Epithelial cell of prostate (primary cell): ENCODE data around the gene GLOD4.

Source experiments
- DNase-seq: peaks from one replicate; pipeline ENCODE4 v3.0.0-alpha.2; 2011; ENCODE audit warnings: low read depth, low spot score
- H3K27ac ChIP-seq: fragments of 450-650 bp; 2 replicates; pipeline ENCODE4 v1.5.1; 2017; ENCODE audit warnings: mild to moderate bottlenecking

The GLOD4 gene

DNA sequence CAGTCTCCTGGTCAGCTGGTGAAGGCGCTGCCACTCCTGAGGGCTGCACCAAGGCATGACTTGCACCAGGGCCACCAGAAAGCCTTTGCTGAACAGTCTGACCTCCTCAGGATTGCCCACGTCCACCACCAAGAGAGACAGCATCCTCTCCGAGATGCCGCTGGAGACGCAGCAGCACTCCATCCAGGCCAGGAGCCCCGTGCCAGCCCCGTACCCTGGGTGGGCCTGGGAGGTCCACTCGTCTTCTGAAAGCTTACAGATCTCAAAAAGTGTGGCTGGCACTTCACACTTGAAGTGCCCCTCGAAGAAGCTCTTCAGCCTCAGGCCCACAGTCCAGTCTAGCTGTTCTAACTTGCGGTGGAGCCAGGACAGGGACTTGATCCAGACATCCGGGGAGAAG lies 36.7 kb downstream of the GLOD4 start:
- no peak for DNase-seq
- no peak overlapping the region for H3K27ac ChIP-seq

DNA sequence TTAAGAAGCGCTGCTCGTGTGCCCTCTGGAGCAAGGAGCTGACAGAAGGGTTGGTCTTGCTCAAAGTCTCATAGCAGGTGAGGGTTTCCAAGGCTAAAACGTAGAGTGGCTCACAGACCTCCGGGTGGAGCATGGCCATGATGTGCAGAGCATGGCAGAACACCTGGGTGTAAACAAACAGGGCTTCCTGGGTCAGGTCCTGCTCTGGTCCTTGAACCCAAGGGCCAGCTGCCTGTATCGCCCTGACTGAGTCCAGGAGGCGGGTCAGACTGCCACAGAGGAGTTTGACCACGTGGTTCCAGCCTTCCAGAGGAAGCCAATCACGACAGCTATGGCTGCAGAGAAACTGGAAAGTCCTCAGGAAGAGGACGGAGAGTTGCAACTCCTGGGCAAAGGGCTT lies 37.1 kb downstream of the GLOD4 start:
- no peak for DNase-seq
- no peak overlapping the region for H3K27ac ChIP-seq

DNA sequence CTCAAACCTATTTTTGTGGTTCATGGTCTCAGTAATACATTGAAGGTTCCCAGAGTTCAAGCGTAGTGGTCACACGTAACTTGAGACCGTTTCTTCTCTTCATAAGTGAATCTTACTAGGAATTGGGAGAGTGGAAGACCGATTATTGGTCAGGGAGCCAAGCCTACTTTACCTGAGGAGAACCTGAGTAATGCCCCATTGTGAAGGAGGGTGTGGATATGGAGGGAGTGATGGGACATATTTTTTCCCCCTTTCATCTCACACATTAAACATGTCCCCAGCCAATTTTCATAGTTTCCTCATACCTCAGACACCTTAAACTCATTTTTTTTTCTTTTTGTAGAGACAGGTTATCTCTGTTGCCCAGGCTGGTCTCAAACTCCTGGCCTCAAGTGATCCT lies 38.9 kb downstream of the GLOD4 start:
- no peak for DNase-seq

DNA sequence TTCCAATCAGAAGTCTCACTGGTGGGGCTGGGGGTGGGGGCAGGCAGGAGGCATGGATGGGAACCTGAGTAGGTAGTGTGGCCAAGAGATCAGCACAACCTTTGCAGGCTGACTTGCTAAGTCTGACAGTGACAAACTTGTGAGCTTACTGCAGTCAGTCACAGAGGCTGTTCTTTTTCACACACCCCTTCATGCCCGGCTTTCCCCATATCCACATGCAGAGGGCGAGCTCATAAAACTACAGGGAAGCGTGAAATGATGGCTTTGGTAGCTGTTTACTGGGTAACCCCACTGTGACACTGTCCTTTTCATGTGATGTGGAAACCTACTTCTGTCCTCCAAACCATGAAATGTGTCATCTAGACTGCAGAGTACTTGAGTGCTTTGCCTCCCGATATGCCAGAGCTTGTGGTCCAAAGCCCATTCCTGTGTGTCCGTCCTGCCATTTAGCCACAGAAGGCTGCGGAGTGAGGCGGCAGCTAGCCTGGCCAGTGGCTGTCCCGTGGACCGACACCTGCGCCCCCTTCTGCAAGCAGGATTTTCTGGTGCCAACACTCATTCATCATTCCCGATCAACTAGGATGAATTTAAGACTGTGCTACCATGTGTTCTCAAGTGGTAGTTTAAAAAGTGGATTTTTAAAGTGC lies 39.8 kb downstream of the GLOD4 start:
- H3K27ac ChIP-seq: no peak overlapping the region
- DNase-seq: no peak

More for the DNA sequence above, 38.9 kb downstream of the GLOD4 start:
- no peak overlapping the region for H3K27ac ChIP-seq

DNA sequence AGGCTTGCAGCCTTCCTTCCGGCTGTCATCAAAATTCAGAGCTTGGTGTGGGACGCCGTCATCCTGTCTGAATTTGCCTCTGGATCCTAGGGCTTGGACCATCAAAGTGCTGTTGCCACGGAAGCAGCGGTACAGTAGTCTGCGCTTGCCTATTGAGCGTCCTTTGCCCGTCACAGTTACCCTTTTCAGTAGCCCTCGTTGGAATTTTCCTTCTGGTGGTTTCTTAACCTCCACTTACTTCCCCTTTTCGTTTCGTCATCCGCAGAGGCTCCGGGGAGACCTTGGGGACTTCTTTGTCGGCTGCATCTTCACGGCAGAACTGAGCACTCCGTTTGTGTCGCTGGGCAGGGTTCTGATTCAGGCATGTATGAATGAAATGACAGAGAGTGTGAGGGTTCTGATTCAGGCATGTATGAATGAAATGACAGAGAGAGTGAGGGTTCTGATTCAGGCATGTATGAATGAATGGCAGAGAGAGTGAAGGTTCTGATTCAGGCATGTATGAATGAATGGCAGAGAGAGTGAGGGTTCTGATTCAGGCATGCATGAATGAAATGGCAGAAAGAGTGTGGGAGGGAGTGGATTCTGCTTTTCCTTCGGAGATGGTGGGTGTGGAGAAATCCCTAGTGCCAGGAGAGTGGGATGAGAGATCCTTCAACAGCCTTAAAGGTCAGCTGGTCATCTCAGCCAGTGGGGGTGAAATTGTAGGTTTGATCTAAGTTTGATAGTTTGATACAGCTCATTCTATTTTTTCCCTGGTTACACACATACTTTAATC lies 41.7 kb downstream of the GLOD4 start:
- DNase-seq: no peak

DNA sequence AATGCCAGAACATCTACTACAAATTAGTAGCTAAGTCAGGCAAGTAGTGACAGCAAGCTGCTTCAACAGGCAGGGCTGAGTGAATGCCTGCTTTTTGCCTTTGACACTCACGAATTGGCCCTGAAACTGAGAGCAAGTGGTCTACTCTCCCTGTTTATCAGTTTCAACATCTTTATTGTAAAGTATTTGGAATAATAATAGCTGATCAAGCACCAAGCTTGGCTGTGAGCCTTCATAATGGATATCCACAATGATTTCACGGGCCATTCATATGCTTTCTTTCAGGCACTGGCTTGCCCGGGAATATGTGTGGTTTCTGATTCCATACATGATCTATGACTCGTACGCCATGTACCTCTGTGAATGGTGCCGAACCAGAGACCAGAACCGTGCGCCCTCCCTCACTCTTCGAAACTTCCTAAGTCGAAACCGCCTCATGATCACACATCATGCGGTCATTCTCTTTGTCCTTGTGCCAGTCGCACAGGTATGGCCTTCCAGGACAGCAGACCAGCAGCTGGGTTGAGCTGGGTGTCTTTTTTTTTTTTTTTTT lies 44.4 kb downstream of the GLOD4 start:
- peak; percentile 66 for DNase-seq
- H3K27ac ChIP-seq: peak overlapping the region; percentile 32

More for the DNA sequence above, 41.7 kb downstream of the GLOD4 start:
- no peak overlapping the region for H3K27ac ChIP-seq

DNA sequence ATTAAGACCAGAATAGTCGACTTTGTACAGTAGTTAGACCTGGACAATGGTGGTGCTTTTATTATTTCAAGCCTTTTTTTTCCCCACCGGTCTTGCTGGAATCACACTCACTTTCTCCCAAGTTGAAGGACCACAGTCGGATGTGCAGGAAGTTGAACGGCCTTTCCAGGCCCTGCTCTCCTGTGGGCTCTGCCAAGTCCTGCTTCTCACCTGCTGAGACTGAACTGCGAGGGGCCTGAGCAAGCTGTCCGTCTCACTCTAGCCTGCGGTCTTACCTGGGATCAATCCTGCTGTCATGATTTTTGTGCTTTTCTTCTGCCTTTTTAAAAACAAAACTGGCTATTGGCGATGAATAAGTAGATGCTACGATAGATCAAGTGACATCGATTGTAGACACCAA lies 48.3 kb downstream of the GLOD4 start:
- no peak for DNase-seq
- peak overlapping the region; percentile 98 for H3K27ac ChIP-seq

DNA sequence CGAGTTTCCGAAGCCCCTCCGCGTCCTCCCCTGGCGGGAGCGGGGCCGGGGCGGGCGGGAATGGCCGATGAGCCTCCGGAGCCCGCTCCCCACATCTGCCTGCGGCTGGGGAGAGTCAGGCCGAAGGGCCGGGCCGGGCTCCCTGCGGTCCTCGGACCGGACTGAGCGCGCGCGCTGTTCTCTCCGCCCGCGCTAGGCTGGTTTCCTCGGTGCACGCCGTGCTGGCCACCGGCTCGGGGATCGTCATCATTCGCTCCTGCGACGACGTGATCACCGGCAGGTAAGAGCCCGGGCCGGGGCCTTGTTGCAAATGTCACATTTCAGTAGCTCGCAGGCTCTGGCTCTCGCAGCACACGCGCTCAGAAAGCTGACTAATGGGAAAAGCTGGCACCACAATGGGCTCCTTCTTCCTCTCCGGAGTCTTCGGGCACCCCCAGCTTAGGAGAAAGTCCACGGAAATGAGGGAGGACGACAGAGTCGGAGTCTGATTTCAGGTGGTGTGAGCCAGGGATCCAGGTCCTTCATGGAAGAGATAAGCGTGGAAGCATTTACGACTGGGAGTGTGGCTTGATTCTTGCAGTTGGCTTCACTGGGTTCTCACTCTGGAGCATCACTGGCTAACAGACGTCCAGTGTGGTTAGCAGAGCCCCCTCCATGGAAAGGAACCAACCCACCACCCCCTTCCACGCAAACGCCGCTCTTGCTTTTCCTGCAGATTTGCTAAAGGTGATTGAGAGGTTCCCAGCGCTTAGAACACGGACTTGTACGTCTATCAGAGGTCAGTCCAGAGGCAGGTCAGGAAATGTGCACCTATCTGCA lies 49.0 kb downstream of the GLOD4 start:
- DNase-seq: no peak
- peak overlapping the region; percentile 98 for H3K27ac ChIP-seq

DNA sequence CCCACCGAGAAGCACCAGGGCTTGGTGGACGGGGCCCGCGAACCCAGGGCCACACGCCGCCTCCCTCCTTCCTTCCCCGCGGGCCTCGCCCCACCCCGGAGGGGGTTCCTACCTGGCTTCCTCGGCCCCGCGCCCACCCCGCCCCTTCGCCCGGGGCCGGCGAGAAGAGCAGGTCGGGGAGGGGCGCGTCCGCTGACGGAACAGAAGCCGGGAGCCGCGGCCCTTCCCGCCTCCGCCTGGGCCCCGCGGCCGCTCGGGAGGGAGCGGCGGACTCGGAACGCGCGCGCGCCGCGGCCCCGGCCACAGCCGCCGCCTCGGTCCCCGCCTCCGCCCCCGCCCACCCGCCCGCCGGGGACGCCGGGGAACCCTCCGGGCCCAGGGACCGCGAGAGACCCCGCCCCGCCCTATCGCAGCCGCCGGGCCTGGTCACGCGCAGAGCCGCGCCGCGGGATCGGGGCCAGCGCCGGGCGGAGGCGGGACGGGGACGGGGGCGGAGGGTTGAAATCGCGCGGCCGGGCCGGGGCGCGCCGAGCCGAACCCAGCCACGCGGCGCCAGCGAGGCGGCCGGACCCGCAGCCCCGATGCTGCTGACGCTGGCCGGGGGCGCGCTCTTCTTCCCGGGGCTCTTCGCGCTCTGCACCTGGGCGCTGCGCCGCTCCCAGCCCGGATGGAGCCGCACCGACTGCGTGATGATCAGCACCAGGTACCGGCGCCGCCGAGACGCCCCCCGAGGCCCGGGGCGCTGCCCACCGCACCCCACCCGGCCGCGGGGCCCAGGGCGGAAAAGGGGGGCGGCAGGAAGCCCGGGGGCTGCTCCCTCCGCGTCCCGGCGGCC lies 49.8 kb downstream of the GLOD4 start, which contains the start of gene TLCD3A:
TSS of gene TLCD3A (plus strand) at position 530 of the 835 bp plus-strand sequence. CDS start at position 582, 52 bp downstream.
- no peak for DNase-seq
- peak within 1 kb of the TSS; percentile 98 for H3K27ac ChIP-seq

DNA sequence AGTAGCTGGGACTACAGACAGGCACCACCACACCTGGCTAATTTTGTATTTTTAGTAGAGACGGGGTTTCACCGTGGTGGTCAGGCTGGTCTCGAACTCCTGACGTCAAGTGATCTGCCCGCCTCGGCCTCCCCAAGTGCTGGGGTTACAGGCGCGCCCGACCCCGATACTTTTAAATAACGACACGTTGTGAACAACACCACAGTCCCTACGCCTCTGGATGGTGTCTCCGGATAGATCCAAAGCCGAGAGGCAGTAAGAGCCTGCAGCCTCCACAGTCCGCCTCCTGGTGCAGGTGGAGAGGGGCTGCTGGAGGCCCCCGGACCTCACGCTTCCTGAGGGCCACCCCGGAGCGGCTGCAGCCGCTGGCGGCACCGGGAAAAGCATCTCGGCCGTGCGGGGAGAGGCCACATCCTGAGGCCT lies 50.4 kb downstream of the GLOD4 start:
- H3K27ac ChIP-seq: peak overlapping the region; percentile 98
- DNase-seq: no peak

DNA sequence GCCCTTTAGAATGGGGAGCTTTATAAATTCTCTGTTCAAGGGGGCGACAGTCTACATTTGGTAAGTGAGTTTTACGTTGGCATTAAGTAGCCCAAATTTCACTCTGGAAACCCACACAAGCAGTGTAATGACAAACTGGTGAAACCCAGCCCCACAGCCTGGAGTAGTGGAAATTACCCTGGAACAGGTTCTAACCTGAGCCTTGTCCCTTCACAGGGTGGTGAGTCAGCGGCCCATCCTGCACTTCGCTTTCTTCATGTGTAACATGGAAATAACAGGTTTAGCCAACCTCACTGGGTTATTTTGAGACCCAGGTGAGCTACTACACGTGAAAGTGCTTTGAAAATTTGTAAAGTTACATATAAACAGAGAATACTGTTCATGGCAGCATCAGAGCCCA lies 53.2 kb downstream of the GLOD4 start:
- DNase-seq: peak; percentile 97
- peak overlapping the region; percentile 98 for H3K27ac ChIP-seq

DNA sequence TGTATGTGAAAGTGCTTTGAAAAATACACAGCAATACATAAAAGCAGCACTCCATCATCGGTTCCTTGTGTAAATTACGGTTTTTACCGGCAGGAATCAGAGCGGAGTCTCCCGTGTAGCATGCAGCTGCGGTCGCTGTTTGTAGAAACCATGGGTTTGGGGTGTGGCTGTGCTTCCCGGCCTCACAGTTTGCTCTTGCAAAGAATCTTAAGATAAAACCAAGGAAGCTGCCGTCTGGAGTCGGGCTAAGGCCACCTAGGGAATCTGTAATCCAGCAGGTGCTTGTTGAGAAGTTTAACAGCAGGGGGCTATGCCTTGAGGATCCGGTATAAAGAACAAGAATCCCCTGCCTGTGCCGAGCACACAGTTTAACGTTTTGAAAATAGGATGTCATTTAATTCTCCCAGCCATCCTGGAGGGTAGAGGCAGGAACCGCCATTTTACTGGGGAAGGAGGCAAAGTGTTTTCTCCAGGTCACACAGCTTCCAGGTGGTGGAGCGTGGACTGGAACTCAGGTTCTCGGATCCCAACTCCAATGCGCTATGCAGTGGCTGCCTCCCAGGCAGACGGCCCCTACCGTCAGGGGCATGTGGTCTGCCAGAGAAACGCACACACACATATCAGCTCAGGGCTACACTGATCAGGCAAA lies 55.7 kb downstream of the GLOD4 start:
- no peak for DNase-seq
- H3K27ac ChIP-seq: peak overlapping the region; percentile 22

DNA sequence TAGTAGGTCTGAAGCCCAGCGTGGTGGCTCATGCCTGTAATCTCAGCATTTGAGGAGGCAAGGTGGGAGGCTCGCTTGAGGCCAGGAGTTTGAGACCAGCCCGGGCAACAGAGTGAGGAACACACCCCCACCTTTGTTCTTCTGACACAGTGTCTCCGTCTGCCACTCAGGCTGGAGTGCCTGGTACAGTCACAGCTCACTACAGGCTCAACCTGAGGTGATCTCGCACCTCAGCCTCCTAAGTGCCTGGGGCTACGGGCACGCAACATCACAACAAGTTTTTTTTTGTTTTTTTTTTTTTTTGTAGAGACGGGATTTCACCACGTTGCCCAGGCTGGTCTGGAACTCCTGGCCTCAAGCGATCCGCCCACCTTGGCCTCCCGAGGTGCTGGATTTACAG lies 56.3 kb downstream of the GLOD4 start:
- no peak for DNase-seq

DNA sequence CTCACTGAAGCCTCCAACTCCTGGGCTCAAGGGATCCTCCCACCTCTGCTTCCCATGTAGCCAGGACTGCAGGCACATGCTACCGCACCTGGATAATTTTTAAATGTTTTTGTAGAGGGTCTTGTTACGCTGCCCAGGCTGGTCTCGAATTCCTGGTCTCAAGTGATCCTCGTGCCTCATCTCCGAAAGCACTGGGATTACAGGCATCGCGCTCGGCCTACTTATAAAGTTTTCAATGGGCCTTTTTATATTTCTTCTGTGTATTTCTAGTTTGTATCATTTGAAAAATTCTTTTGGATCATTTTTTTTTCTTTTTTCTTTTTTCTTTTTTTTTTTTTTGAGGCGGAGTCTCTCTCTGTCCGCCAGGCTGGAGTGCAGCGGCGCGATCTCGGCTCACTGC lies 57.0 kb downstream of the GLOD4 start:
- no peak for DNase-seq
- no peak overlapping the region for H3K27ac ChIP-seq

More for the DNA sequence above, 56.3 kb downstream of the GLOD4 start:
- peak overlapping the region; percentile 22 for H3K27ac ChIP-seq

DNA sequence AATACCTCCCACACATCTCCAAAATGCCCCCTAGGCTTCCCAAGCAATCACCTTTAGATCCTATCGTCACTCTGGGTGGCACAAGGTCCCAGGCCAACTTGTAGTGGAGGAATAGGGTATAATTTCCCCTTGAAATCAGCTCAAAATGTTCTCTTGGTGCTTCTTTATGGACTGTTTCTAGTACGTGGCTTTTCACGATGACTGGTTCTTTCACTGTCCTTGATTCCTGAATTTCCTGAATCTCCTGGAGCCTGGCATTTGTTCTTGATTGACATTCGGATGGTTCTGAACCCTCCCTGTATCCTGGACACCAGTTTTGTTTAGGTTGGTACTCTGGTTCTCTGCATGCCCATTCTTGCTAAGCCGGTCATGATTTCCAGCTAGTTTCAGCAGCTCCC lies 60.5 kb downstream of the GLOD4 start:
- peak; percentile 70 for DNase-seq
- peak overlapping the region; percentile 43 for H3K27ac ChIP-seq

DNA sequence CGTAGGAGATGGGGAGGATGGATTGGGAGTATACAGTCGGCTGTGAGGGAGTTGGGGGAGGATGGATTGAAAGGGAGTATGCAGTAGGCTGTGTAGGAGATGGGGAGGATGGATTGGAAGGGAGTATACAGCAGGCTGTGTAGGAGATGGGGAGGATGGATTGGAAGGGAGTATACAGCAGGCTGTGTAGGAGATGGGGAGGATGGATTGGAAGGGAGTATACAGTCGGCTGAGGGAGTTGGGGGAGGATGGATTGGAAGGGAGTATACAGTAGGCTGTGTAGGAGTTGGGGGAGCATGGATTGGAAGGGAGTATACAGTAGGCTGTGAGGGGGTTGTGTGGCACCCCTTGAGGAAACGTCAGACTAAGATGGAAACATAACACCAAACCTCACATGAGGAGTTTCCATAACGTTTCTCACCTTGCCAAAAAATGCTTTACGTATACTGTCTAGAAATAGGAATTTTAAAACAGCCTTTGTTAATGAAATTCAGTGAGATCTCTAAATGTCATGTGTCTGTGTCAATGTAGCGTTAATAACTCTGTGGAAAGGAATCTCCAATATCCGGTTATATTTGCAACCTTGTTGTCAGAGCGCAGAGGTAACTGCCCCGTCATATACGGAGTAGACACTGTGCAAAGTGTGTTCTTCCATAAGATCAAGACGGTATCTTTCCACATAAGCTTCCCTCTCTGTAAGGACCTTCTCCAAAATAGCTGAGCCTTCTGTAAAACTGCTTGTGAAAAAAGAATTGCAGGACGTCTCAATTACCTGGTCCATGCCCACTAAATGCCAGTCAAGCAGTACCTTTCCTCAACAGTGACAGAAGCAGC lies 61.2 kb downstream of the GLOD4 start:
- DNase-seq: no peak
- peak overlapping the region; percentile 43 for H3K27ac ChIP-seq

DNA sequence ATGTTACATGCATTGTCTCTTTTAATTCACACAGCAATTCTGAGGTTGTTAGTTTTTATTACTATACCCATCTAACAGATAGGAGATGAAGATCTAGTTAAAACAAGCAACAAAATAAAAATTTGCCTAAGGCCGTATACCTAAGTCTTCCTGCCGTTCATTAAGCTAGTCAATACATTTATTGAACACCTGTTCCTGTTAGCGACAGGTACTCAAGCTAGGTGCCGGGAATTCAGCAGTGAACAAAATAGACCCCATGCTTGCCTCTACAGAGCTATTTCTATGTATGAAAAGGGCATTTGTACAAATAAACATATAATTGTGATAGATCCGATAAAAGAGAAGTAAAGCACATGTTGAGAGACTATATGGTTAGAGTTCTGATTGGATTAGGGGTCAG lies 64.0 kb downstream of the GLOD4 start:
- no peak for DNase-seq
- H3K27ac ChIP-seq: no peak overlapping the region
